H9 (cell line): ENCODE data around the gene HAO1. TPM values are rescaled to one million over a fixed set of nuclear protein-coding genes. Genes with fewer than 3 reads are reported as not detected.

Experiments
- DNase-seq: peaks from one replicate; pipeline ENCODE4 v3.0.0-alpha.2; 2017
- H2AFZ ChIP-seq: one replicate; pipeline ENCODE4 v1.6.1; 2013; ENCODE audit warnings: mild to moderate bottlenecking, low read length, control low read depth, moderate library complexity
- H2AK5ac ChIP-seq: 2 replicates; pipeline ENCODE4 v1.6.1; 2013; ENCODE audit warnings: low read length, control low read depth, mixed read lengths; ENCODE audit not compliant: insufficient read length
- H2BK120ac ChIP-seq: one replicate; pipeline ENCODE4 v1.6.1; 2013; ENCODE audit warnings: low read depth, mild to moderate bottlenecking, low read length, control low read depth, inconsistent platforms; ENCODE audit not compliant: poor library complexity, severe bottlenecking
- H2BK12ac ChIP-seq: 2 replicates; pipeline ENCODE4 v1.6.1; 2013; ENCODE audit warnings: low read length, control low read depth, mixed read lengths, low read depth; ENCODE audit not compliant: insufficient read length
- H2BK15ac ChIP-seq: 2 replicates; pipeline ENCODE4 v1.6.1; 2013; ENCODE audit warnings: low read depth, low read length, control low read depth
- H2BK20ac ChIP-seq: one replicate; pipeline ENCODE4 v1.6.1; 2013; ENCODE audit warnings: low read depth, mild to moderate bottlenecking, low read length, control low read depth, inconsistent platforms; ENCODE audit not compliant: poor library complexity, severe bottlenecking
- H2BK5ac ChIP-seq: 2 replicates; pipeline ENCODE4 v1.6.1; 2013; ENCODE audit warnings: low read length, control low read depth, mixed read lengths; ENCODE audit not compliant: insufficient read length
- H3K14ac ChIP-seq: 2 replicates; pipeline ENCODE4 v1.6.1; 2013; ENCODE audit warnings: low read length, control low read depth; ENCODE audit not compliant: insufficient read depth
- H3K18ac ChIP-seq: 2 replicates; pipeline ENCODE4 v1.6.1; 2013; ENCODE audit warnings: low read depth, mild to moderate bottlenecking, mixed read lengths, low read length, control low read depth; ENCODE audit not compliant: insufficient read length
- H3K23ac ChIP-seq: 2 replicates; pipeline ENCODE4 v1.6.1; 2013; ENCODE audit warnings: low read length, control low read depth, mixed read lengths, low read depth; ENCODE audit not compliant: insufficient read length
- H3K23me2 ChIP-seq: 2 replicates; pipeline ENCODE4 v1.6.1; 2013; ENCODE audit warnings: low read depth, mild to moderate bottlenecking, mixed read lengths, low read length, control low read depth; ENCODE audit not compliant: insufficient read length, poor library complexity, severe bottlenecking
- H3K27ac ChIP-seq: 2 replicates; pipeline ENCODE4 v1.5.1; 2013; ENCODE audit warnings: low read length, control low read depth, mixed read lengths, low read depth; ENCODE audit not compliant: insufficient read length
- H3K27me3 ChIP-seq: 2 replicates; pipeline ENCODE4 v1.6.1; 2013; ENCODE audit warnings: low read length, control low read depth, inconsistent platforms; ENCODE audit not compliant: insufficient read depth
- H3K4ac ChIP-seq: 2 replicates; pipeline ENCODE4 v1.6.1; 2013; ENCODE audit warnings: low read depth, mild to moderate bottlenecking, control low read depth, inconsistent platforms, low read length, moderate library complexity
- H3K4me1 ChIP-seq: 2 replicates; pipeline ENCODE4 v1.6.1; 2013; ENCODE audit warnings: low read length, control low read depth, inconsistent platforms; ENCODE audit not compliant: insufficient read depth
- H3K4me2 ChIP-seq: 2 replicates; pipeline ENCODE4 v1.6.1; 2013; ENCODE audit warnings: low read length, control low read depth, mixed read lengths; ENCODE audit not compliant: insufficient read length, insufficient read depth
- H3K56ac ChIP-seq: 2 replicates; pipeline ENCODE4 v1.6.1; 2013; ENCODE audit warnings: low read depth, mild to moderate bottlenecking, mixed read lengths, low read length, control low read depth; ENCODE audit not compliant: insufficient read length
- H3K79me1 ChIP-seq: 2 replicates; pipeline ENCODE4 v1.6.1; 2013; ENCODE audit warnings: low read depth, mild to moderate bottlenecking, moderate library complexity, low read length, control low read depth, inconsistent platforms; ENCODE audit not compliant: insufficient read depth, poor library complexity, severe bottlenecking
- H3K79me2 ChIP-seq: 2 replicates; pipeline ENCODE4 v1.6.1; 2013; ENCODE audit warnings: low read length, control low read depth, inconsistent platforms; ENCODE audit not compliant: insufficient read depth
- H3K9ac ChIP-seq: 2 replicates; pipeline ENCODE4 v1.6.1; 2013; ENCODE audit warnings: low read length, control low read depth, mixed read lengths; ENCODE audit not compliant: insufficient read length; ENCODE audit errors: extremely low read depth
- H3K9me3 ChIP-seq: one replicate; pipeline ENCODE4 v1.6.1; 2013; ENCODE audit warnings: low read depth, low read length, inconsistent platforms; ENCODE audit not compliant: control insufficient read depth
- H3T11ph ChIP-seq: one replicate; pipeline ENCODE4 v1.6.1; 2013; ENCODE audit warnings: mild to moderate bottlenecking, low read length, control low read depth, inconsistent platforms
- H4K20me1 ChIP-seq: one replicate; pipeline ENCODE4 v1.6.1; 2013; ENCODE audit not compliant: control insufficient read depth, insufficient read length, insufficient read depth
- H4K5ac ChIP-seq: 2 replicates; pipeline ENCODE4 v1.6.1; 2013; ENCODE audit warnings: low read depth, mild to moderate bottlenecking, mixed read lengths, low read length, control low read depth; ENCODE audit not compliant: insufficient read length
- H4K8ac ChIP-seq: replicated peaks from 2 replicates; pipeline ENCODE4 v1.6.1; 2013; ENCODE audit warnings: low read length, control low read depth, mixed read lengths, low read depth; ENCODE audit not compliant: insufficient read length
- H4K91ac ChIP-seq: 2 replicates; pipeline ENCODE4 v1.6.1; 2013; ENCODE audit warnings: low read depth, mild to moderate bottlenecking, moderate library complexity, mixed read lengths, low read length, control low read depth; ENCODE audit not compliant: insufficient read length
- H3K27ac Mint-ChIP-seq, 3 experiments: 2 replicates in 2 of 3; 3 replicates in 1 of 3; pipeline ENCODE4 v1.8.0; 2020 to 2021; ENCODE audit warnings: mixed read lengths in 3 of 3, mild to moderate bottlenecking in 1 of 3, moderate library complexity in 1 of 3
- H3K27me3 Mint-ChIP-seq: 2 replicates; pipeline ENCODE4 v1.8.0; 2021; ENCODE audit warnings: low read depth, mild to moderate bottlenecking, moderate library complexity, mixed read lengths
- H3K36me3 Mint-ChIP-seq, 3 experiments: 2 replicates in 2 of 3; 3 replicates in 1 of 3; pipeline ENCODE4 v1.8.0; 2020 to 2021; ENCODE audit warnings: low read depth in 3 of 3, mixed read lengths in 3 of 3; ENCODE audit not compliant: insufficient read depth in 1 of 3
- H3K4me1 Mint-ChIP-seq, 2 experiments: 2 replicates each; pipeline ENCODE4 v1.8.0; 2020; ENCODE audit warnings: mixed read lengths in 2 of 2
- H3K4me3 Mint-ChIP-seq, 2 experiments: 2 replicates in 1 of 2; 3 replicates in 1 of 2; pipeline ENCODE4 v1.8.0; 2020 to 2021; ENCODE audit warnings: mild to moderate bottlenecking in 2 of 2, mixed read lengths in 2 of 2, moderate library complexity in 1 of 2
- H3K9me3 Mint-ChIP-seq, 2 experiments: 2 replicates in 1 of 2; 3 replicates in 1 of 2; pipeline ENCODE4 v1.8.0; 2020; ENCODE audit warnings: mild to moderate bottlenecking in 2 of 2, mixed read lengths in 2 of 2, moderate library complexity in 1 of 2
- WGBS: extraction: QIAGEN DNeasy Blood & Tissue Kit; methylation state at CpG from one replicate; pipeline ENCODE4 v1.1.7; 2013; ENCODE audit warnings: missing lambda C conversion rate, low lambda C conversion rate, mixed read lengths; ENCODE audit not compliant: insufficient read length; ENCODE audit errors: extremely low coverage; 5-methylcytosine and 5-hydroxymethylcytosine counted together
- total RNA-seq: library from RNA; stranded (reverse); gene quantifications from 2 replicates; pipeline ENCODE4 v1.2.1, GENCODE V29; 2021
- TF ChIP-seq, protein P1 (sequence below): fragments of 200-600 bp; sonication (generic); conservative IDR thresholded peaks from 3 replicates; pipeline ENCODE4 v1.8.0; 2021; ENCODE audit warnings: antibody characterized with exemption, mild to moderate bottlenecking

Gene HAO1
- total RNA-seq, 1 experiment from 2014 or later: not detected

DNA sequence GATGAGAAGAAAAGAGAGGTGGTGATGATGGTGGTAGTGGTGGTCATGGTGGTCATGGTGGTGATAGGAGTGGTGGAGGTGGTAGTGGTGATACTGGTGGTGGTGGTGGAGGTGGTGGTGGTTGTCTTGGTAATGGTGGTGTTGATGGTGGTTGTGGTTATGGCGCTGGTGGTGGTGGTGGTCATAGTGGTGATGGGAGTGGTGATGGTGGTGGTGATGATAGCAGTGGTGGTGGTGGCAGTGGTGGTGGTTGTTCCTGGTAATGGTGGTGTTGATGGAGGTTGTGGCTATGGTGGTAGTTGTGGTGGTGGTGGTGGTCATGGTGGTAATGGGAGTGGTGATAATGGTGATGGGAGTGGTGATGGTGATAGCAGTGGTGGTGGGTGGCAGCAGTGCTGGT lies 36.8 kb downstream of the HAO1 start:
- H3T11ph ChIP-seq: no peak overlapping the region
- no peak overlapping the region for H2AFZ ChIP-seq
- H3K23me2 ChIP-seq: no peaks in the 10 kb centered on the region
- H2BK15ac ChIP-seq: no peak overlapping the region
- H2BK20ac ChIP-seq: no peak overlapping the region
- H4K5ac ChIP-seq: no peak overlapping the region
- H3K79me1 ChIP-seq: no peaks in the 10 kb centered on the region
- no peak overlapping the region for H3K9ac ChIP-seq
- H4K8ac ChIP-seq: no peak overlapping the region
- no peaks in the 10 kb centered on the region for H3K27me3 ChIP-seq
- H3K4ac ChIP-seq: no peak overlapping the region
- no peak overlapping the region for H3K14ac ChIP-seq
- H4K91ac ChIP-seq: no peak overlapping the region
- H3K4me3 Mint-ChIP-seq: no peak overlapping the region
- H3K23ac ChIP-seq: no peak overlapping the region
- H3K36me3 Mint-ChIP-seq: peaks cover 0 to 2% (median 0%) of the 10 kb centered on the region in 3 experiments; a peak in 1 of 7 replicates
- H2BK5ac ChIP-seq: no peak overlapping the region
- TF ChIP-seq, protein P1, sequence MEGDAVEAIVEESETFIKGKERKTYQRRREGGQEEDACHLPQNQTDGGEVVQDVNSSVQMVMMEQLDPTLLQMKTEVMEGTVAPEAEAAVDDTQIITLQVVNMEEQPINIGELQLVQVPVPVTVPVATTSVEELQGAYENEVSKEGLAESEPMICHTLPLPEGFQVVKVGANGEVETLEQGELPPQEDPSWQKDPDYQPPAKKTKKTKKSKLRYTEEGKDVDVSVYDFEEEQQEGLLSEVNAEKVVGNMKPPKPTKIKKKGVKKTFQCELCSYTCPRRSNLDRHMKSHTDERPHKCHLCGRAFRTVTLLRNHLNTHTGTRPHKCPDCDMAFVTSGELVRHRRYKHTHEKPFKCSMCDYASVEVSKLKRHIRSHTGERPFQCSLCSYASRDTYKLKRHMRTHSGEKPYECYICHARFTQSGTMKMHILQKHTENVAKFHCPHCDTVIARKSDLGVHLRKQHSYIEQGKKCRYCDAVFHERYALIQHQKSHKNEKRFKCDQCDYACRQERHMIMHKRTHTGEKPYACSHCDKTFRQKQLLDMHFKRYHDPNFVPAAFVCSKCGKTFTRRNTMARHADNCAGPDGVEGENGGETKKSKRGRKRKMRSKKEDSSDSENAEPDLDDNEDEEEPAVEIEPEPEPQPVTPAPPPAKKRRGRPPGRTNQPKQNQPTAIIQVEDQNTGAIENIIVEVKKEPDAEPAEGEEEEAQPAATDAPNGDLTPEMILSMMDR: no peak
- H2AK5ac ChIP-seq: no peak overlapping the region
- no CpG with 5 or more reads among the region's 1 CpG for WGBS
- no peak overlapping the region for H3K27ac ChIP-seq
- no peak for DNase-seq
- peaks cover 0 to 3% of the 10 kb centered on the region in 2 experiments; a peak in 2 of 5 replicates for H3K9me3 Mint-ChIP-seq
- no peaks in the 10 kb centered on the region for H3K4me1 ChIP-seq
- H3K18ac ChIP-seq: no peak overlapping the region
- no peak overlapping the region for H3K4me2 ChIP-seq
- H3K56ac ChIP-seq: no peak overlapping the region
- H4K20me1 ChIP-seq: no peaks in the 10 kb centered on the region
- no peaks in the 10 kb centered on the region for H3K9me3 ChIP-seq
- peak overlapping the region in 1 of 3 experiments; percentile 86; a peak in 1 of 7 replicates for H3K27ac Mint-ChIP-seq
- H3K27me3 Mint-ChIP-seq: no peaks in the 10 kb centered on the region; the same call in 1 of the 2 replicates
- H3K4me1 Mint-ChIP-seq: no peaks in the 10 kb centered on the region
- H2BK120ac ChIP-seq: no peak overlapping the region
- no peaks in the 10 kb centered on the region for H3K79me2 ChIP-seq
- no peak overlapping the region for H2BK12ac ChIP-seq
